SK-N-SH (cell line): Measurements from ENCODE around the gene KCNA5. TPM values are rescaled to one million over a fixed set of nuclear protein-coding genes. Genes with fewer than 3 reads are reported as not detected.

Source experiments
- CTCF ChIA-PET: fragments of 300-600, 350-600 bp; formaldehyde crosslinking; extraction: SDS; loops from one replicate; lab custom pipeline; 2021; lab: Yijun Ruan, JAX
- POLR2A ChIA-PET: fragments of 350-600 bp; sonication (Branson Sonifier 250); formaldehyde crosslinking; extraction: SDS; loops from one replicate; lab custom pipeline; 2020; ENCODE audit warnings: antibody characterized with exemption, inconsistent platforms; lab: Yijun Ruan, JAX
- DNase-seq: peaks from one replicate; pipeline ENCODE4 v3.0.0; 2012
- H2AFZ ChIP-seq: fragments of 200-600 bp; sonication (generic); 2 replicates; pipeline ENCODE4 v1.8.1; 2016; ENCODE audit warnings: antibody characterized with exemption, mild to moderate bottlenecking, low read depth
- H3F3A ChIP-seq: fragments of 200-600 bp; sonication (generic); replicated peaks from 2 replicates; pipeline ENCODE3; 2016; ENCODE audit warnings: antibody characterized with exemption, mild to moderate bottlenecking; ENCODE audit not compliant: insufficient read depth
- H3K27ac ChIP-seq, 2 experiments: fragments of 200-500 bp in 1 of 2; fragments of 200-600 bp in 1 of 2; sonication (Bioruptor generic) in 1 of 2; sonication (generic), shearing (Covaris generic) in 1 of 2; 2 replicates each; pipeline versions ENCODE4 v1.5.1 to v1.6.1; 2014 to 2016; ENCODE audit warnings: low read depth in 2 of 2, inconsistent platforms in 1 of 2, low read length in 1 of 2, mild to moderate bottlenecking in 1 of 2, mixed read lengths in 1 of 2
- H3K27me3 ChIP-seq: fragments of 200-600 bp; sonication (generic), shearing (Covaris generic); 2 replicates; pipeline ENCODE4 v1.6.1; 2016; ENCODE audit warnings: mixed run types; ENCODE audit not compliant: insufficient read depth
- H3K36me3 ChIP-seq, 2 experiments: fragments of 200-500 bp in 1 of 2; fragments of 200-600 bp in 1 of 2; sonication (Bioruptor generic) in 1 of 2; sonication (generic) in 1 of 2; replicated peaks in 1 of 2; 2 replicates each; pipeline versions ENCODE3 to v1.5.1; 2014 to 2016; ENCODE audit warnings: low read length in 1 of 2, mild to moderate bottlenecking in 1 of 2; ENCODE audit not compliant: insufficient read depth in 2 of 2, control insufficient read depth in 1 of 2
- H3K4me1 ChIP-seq, 2 experiments: fragments of 200-500 bp in 1 of 2; fragments of 200-600 bp in 1 of 2; sonication (Bioruptor generic) in 1 of 2; sonication (generic), shearing (Covaris generic) in 1 of 2; 2 replicates each; pipeline versions ENCODE4 v1.5.1 to v1.6.1; 2014 to 2016; ENCODE audit warnings: low read depth in 1 of 2, low read length in 1 of 2, mixed run types in 1 of 2; ENCODE audit not compliant: insufficient read depth in 2 of 2, control insufficient read depth in 1 of 2
- H3K4me2 ChIP-seq: fragments of 200-600 bp; sonication (generic), shearing (Covaris generic); 2 replicates; pipeline ENCODE4 v1.6.1; 2017; ENCODE audit warnings: mixed run types
- H3K4me3 ChIP-seq, 2 experiments: fragments of 200-500 bp in 1 of 2; fragments of 200-600 bp in 1 of 2; sonication (Bioruptor generic) in 1 of 2; sonication (generic), shearing (Covaris generic) in 1 of 2; 2 replicates each; pipeline versions ENCODE4 v1.5.1 to v1.8.1; 2014 to 2016; ENCODE audit warnings: low read depth in 2 of 2, inconsistent platforms in 1 of 2, low read length in 1 of 2, mild to moderate bottlenecking in 1 of 2, mixed read lengths in 1 of 2, moderate library complexity in 1 of 2
- H3K79me2 ChIP-seq: fragments of 200-600 bp; sonication (generic); 2 replicates; pipeline ENCODE4 v1.8.1; 2017; ENCODE audit warnings: mild to moderate bottlenecking; ENCODE audit not compliant: insufficient read depth
- H3K9ac ChIP-seq: fragments of 200-600 bp; sonication (generic); 2 replicates; pipeline ENCODE4 v1.6.1; 2017; ENCODE audit warnings: mixed run types
- H3K9me2 ChIP-seq: fragments of 200-600 bp; sonication (generic); 2 replicates; pipeline ENCODE4 v1.6.1; 2017; ENCODE audit warnings: mixed run types
- H3K9me3 ChIP-seq: fragments of 200-600 bp; sonication (generic); 2 replicates; pipeline ENCODE4 v1.6.1; 2017; ENCODE audit warnings: mixed run types, mild to moderate bottlenecking, moderate library complexity
- H4K20me1 ChIP-seq: fragments of 200-600 bp; sonication (generic); 2 replicates; pipeline ENCODE4 v1.6.1; 2017; ENCODE audit warnings: mild to moderate bottlenecking, mixed run types; ENCODE audit not compliant: insufficient read depth
- CHD2 ChIP-seq: fragments of 150-350 bp; IDR thresholded peaks from 2 replicates; pipeline ENCODE4 v1.6.1; 2018; ENCODE audit warnings: low read length; ENCODE audit not compliant: partially characterized antibody
- ELF1 ChIP-seq: IDR thresholded peaks from 2 replicates; pipeline ENCODE4 v1.4.0; 2012
- FOXJ3 ChIP-seq: sonication (generic); formaldehyde crosslinking; IDR thresholded peaks from 2 replicates; pipeline ENCODE4 v1.5.1; 2020; ENCODE audit warnings: mild to moderate bottlenecking, missing genetic modification reagents
- FOXM1 ChIP-seq: IDR thresholded peaks from 2 replicates; pipeline ENCODE4 v1.4.0; 2012; ENCODE audit warnings: low read depth, mild to moderate bottlenecking
- GABPA ChIP-seq: IDR thresholded peaks from 2 replicates; pipeline ENCODE4 v1.4.0; 2012; ENCODE audit warnings: low read depth, mild to moderate bottlenecking
- MAX ChIP-seq: IDR thresholded peaks from 2 replicates; pipeline ENCODE4 v1.4.0; 2012; ENCODE audit warnings: low read depth
- PBX3 ChIP-seq: IDR thresholded peaks from 2 replicates; pipeline ENCODE4; 2012
- POLR2AphosphoS5 ChIP-seq: IDR thresholded peaks from 2 replicates; pipeline ENCODE4 v1.6.1; 2012; ENCODE audit warnings: low read depth, low read length
- RAD21 ChIP-seq: IDR thresholded peaks from 2 replicates; pipeline ENCODE4 v1.6.1; 2012; ENCODE audit warnings: mild to moderate bottlenecking, low read length
- RCOR1 ChIP-seq: fragments of 150-350 bp; IDR thresholded peaks from 2 replicates; pipeline ENCODE4 v1.6.1; 2017; ENCODE audit warnings: antibody characterized with exemption, low read length
- REST ChIP-seq: IDR thresholded peaks from 2 replicates; pipeline ENCODE4 v1.6.1; 2012; ENCODE audit warnings: mild to moderate bottlenecking, low read depth, low read length, moderate library complexity
- RXRA ChIP-seq: IDR thresholded peaks from 2 replicates; pipeline ENCODE4 v1.4.0; 2012; ENCODE audit warnings: low read depth, mild to moderate bottlenecking, borderline replicate concordance
- SIN3A ChIP-seq: IDR thresholded peaks from 2 replicates; pipeline ENCODE4 v1.6.1; 2012; ENCODE audit warnings: low read depth, mild to moderate bottlenecking, low read length, moderate library complexity, borderline replicate concordance
- SMC3 ChIP-seq: IDR thresholded peaks from 2 replicates; pipeline ENCODE4 v1.6.1; 2012; ENCODE audit warnings: low read depth, low read length, improper control_type of control experiment
- USF1 ChIP-seq: IDR thresholded peaks from 2 replicates; pipeline ENCODE4 v1.4.0; 2012; ENCODE audit warnings: low read depth, borderline replicate concordance
- WGBS: methylation state at CpG from one replicate; pipeline ENCODE4 v1.1.6; 2017; ENCODE audit warnings: low lambda C conversion rate; 5-methylcytosine and 5-hydroxymethylcytosine counted together
- polyA plus RNA-seq, 3 experiments: library from polyadenylated mRNA; depleted of rRNA; stranded (reverse); fragments of >200 nt; gene quantifications; 2 replicates each; pipeline ENCODE4 v1.2.3, GENCODE V29; 2012

Gene KCNA5
- polyA plus RNA-seq, 1 of the 3 experiments (the other 2 are of a cell fraction): not detected

- H3K27ac ChIP-seq: no peak overlapping the region
- no peak overlapping the region for H3K4me2 ChIP-seq
- H3K9me3 ChIP-seq: no peaks in the 10 kb centered on the region
- no peak for TF ChIP-seq PBX3
- TF ChIP-seq RAD21: no peak
- no peak for TF ChIP-seq MAX
- TF ChIP-seq SMC3: no peak
- TF ChIP-seq POLR2AphosphoS5: no peak
- TF ChIP-seq USF1: no peak
- no peak for TF ChIP-seq CHD2
- no peak for TF ChIP-seq ELF1
- no peak for TF ChIP-seq GABPA
- no peak for TF ChIP-seq RXRA
- no peak for TF ChIP-seq SIN3A
- TF ChIP-seq FOXJ3 (CRISPR knock-in tag): no peak
- TF ChIP-seq REST: no peak
- no peak for TF ChIP-seq RCOR1
- no peak for TF ChIP-seq FOXM1
- WGBS: 6% methylated on average over 5 of the region's 5 CpGs
- no peak overlapping the region for H2AFZ ChIP-seq
- no peaks in the 10 kb centered on the region for H3K79me2 ChIP-seq
- no peaks in the 10 kb centered on the region for H3F3A ChIP-seq
- peaks cover 54% of the 10 kb centered on the region; the same call in 1 of the 2 replicates for H3K27me3 ChIP-seq
- no peaks in the 10 kb centered on the region for H4K20me1 ChIP-seq
- no peaks in the 10 kb centered on the region for H3K9me2 ChIP-seq
- POLR2A ChIA-PET: no interaction called here
- DNase-seq: no peak
- no peaks in the 10 kb centered on the region for H3K36me3 ChIP-seq
- CTCF ChIA-PET: interaction anchor here (1.0 kb wide), 1 partner anchor 20 kb away, joined by 3 read pairs; no protein-coding TSS in a partner anchor
- no peaks in the 10 kb centered on the region for H3K4me1 ChIP-seq
- no peak overlapping the region for H3K4me3 ChIP-seq
- H3K9ac ChIP-seq: no peak overlapping the region
These were observed 9.1 kb upstream of the KCNA5 start for GRCh38 chr12:5034603-5035002.
